OCI-LY1 (cell line): ENCODE results near the gene CLEC16A.

ENCODE experiments used
- H2AFZ ChIP-seq: fragments of 200-600 bp; sonication (generic), shearing (Covaris generic); 2 replicates; pipeline ENCODE4 v1.6.0; 2014; ENCODE audit warnings: antibody characterized with exemption, mild to moderate bottlenecking, low read length
- H3F3A ChIP-seq: fragments of 200-600 bp; sonication (generic), shearing (Covaris generic); 2 replicates; pipeline ENCODE4 v1.6.0; 2014; ENCODE audit warnings: mild to moderate bottlenecking, antibody characterized with exemption, low read length, moderate library complexity; ENCODE audit not compliant: insufficient read depth
- H3K27ac ChIP-seq: fragments of 200-600 bp; sonication (generic); 2 replicates; pipeline ENCODE4 v1.5.1; 2014; ENCODE audit warnings: low read length, mixed run types, mild to moderate bottlenecking, low read depth; ENCODE audit not compliant: poor library complexity, severe bottlenecking
- H3K27me3 ChIP-seq: fragments of 200-600 bp; sonication (generic); 2 replicates; pipeline ENCODE4 v1.6.0; 2014; ENCODE audit warnings: antibody characterized with exemption, mild to moderate bottlenecking, low read length, moderate library complexity; ENCODE audit not compliant: insufficient read depth
- H3K36me3 ChIP-seq: fragments of 200-600 bp; sonication (generic); 2 replicates; pipeline ENCODE4 v1.6.1; 2014; ENCODE audit warnings: mild to moderate bottlenecking, antibody characterized with exemption, low read length, moderate library complexity, mixed read lengths; ENCODE audit not compliant: insufficient read depth
- H3K4me1 ChIP-seq: fragments of 200-600 bp; sonication (generic); 2 replicates; pipeline ENCODE4 v1.5.1; 2014; ENCODE audit warnings: mild to moderate bottlenecking, low read length, moderate library complexity; ENCODE audit not compliant: insufficient read depth, severe bottlenecking
- H3K4me2 ChIP-seq: fragments of 200-600 bp; sonication (generic), shearing (Covaris generic); 2 replicates; pipeline ENCODE4 v1.6.1; 2014; ENCODE audit warnings: low read length
- H3K4me3 ChIP-seq: fragments of 200-600 bp; sonication (generic); 2 replicates; pipeline ENCODE4 v1.5.1; 2014; ENCODE audit warnings: low read length, low read depth, mild to moderate bottlenecking, mixed read lengths; ENCODE audit not compliant: poor library complexity, severe bottlenecking
- H3K79me2 ChIP-seq: fragments of 200-600 bp; shearing (Covaris generic); 2 replicates; pipeline ENCODE4 v1.6.1; 2016; ENCODE audit warnings: mixed run types, low read length, mixed read lengths; ENCODE audit not compliant: insufficient read depth
- H3K9ac ChIP-seq: fragments of 200-600 bp; sonication (generic), shearing (Covaris generic); 2 replicates; pipeline ENCODE4 v1.6.1; 2014; ENCODE audit warnings: mild to moderate bottlenecking, low read length, mixed read lengths
- H3K9me2 ChIP-seq: fragments of 200-600 bp; sonication (generic), shearing (Covaris generic); 2 replicates; pipeline ENCODE4 v1.6.1; 2014; ENCODE audit warnings: low read depth, mild to moderate bottlenecking, low read length, mixed read lengths
- H3K9me3 ChIP-seq: fragments of 200-600 bp; shearing (Covaris generic); 2 replicates; pipeline ENCODE4 v1.6.1; 2014; ENCODE audit warnings: low read length, mixed read lengths
- H4K20me1 ChIP-seq: fragments of 200-600 bp; sonication (generic), shearing (Covaris generic); 2 replicates; pipeline ENCODE4 v1.6.0; 2016; ENCODE audit warnings: mild to moderate bottlenecking, low read length; ENCODE audit not compliant: insufficient read depth
- CTCF ChIP-seq: fragments of 200-600 bp; sonication (generic), shearing (Covaris generic); IDR thresholded peaks from 2 replicates; pipeline ENCODE4 v1.5.1; 2017; ENCODE audit warnings: mild to moderate bottlenecking, antibody characterized with exemption, low read length, moderate library complexity, mixed read lengths
- EZH2 ChIP-seq: fragments of 200-600 bp; sonication (generic), shearing (Covaris generic); IDR thresholded peaks from 2 replicates; pipeline ENCODE4 v1.8.0; 2017; ENCODE audit warnings: borderline replicate concordance, mixed run types, mild to moderate bottlenecking, antibody characterized with exemption, low read length, moderate library complexity, mixed read lengths

CLEC16A gene

GRCh38 chr16:11067697-11068141 lies 123.4 kb downstream of the CLEC16A start:
- Histone ChIP-seq H3K9me3 (no peaks in the 10 kb centered on the region), H3K4me2 (no peak overlapping the region), H3F3A (no peaks in the 10 kb centered on the region), H3K4me1 (peaks cover 19% of the 10 kb centered on the region), H2AFZ (no peak overlapping the region), H3K9me2 (no peaks in the 10 kb centered on the region), H3K9ac (no peak overlapping the region), H3K79me2 (no peaks in the 10 kb centered on the region), H3K4me3 (no peak overlapping the region), H3K27ac (no peak overlapping the region), H3K36me3 (peaks cover 13% of the 10 kb centered on the region; the same call in 1 of the 2 replicates), H3K27me3 (no peaks in the 10 kb centered on the region), H4K20me1 (no peaks in the 10 kb centered on the region)
- TF ChIP-seq EZH2 (no peak), CTCF (no peak)

- peaks cover 11% of the 10 kb centered on the region for H3K4me1 ChIP-seq
- H3K36me3 ChIP-seq, result peaks cover 4% of the 10 kb centered on the region; the same call in 1 of the 2 replicates
- no peaks in the 10 kb centered on the region for H4K20me1 ChIP-seq
- no peak overlapping the region for H3K27ac ChIP-seq
- no peak overlapping the region for H3K9ac ChIP-seq
- H2AFZ ChIP-seq, result no peak overlapping the region
- H3K4me3 ChIP-seq, result no peak overlapping the region
- no peaks in the 10 kb centered on the region for H3F3A ChIP-seq
- H3K79me2 ChIP-seq, result no peaks in the 10 kb centered on the region
- H3K27me3 ChIP-seq, result no peaks in the 10 kb centered on the region
- H3K9me3 ChIP-seq, result no peaks in the 10 kb centered on the region
- H3K9me2 ChIP-seq, result no peaks in the 10 kb centered on the region
- TF ChIP-seq CTCF (no peak), EZH2 (no peak)
- no peak overlapping the region for H3K4me2 ChIP-seq
Measured at GRCh38 chr16:11071829-11072228, 127.5 kb downstream of the CLEC16A start.

- Histone ChIP-seq H3K4me3 (no peak overlapping the region), H3K27me3 (no peaks in the 10 kb centered on the region), H3K27ac (no peak overlapping the region), H4K20me1 (no peaks in the 10 kb centered on the region), H3K79me2 (no peaks in the 10 kb centered on the region), H3K4me2 (no peak overlapping the region), H3K9me2 (no peaks in the 10 kb centered on the region), H3F3A (no peaks in the 10 kb centered on the region), H3K9me3 (no peaks in the 10 kb centered on the region), H3K36me3 (peaks cover 5% of the 10 kb centered on the region; the same call in 1 of the 2 replicates), H2AFZ (no peak overlapping the region), H3K9ac (no peak overlapping the region), H3K4me1 (peaks cover 18% of the 10 kb centered on the region)
- TF ChIP-seq CTCF, result no peak
- TF ChIP-seq EZH2, result no peak
Measured at GRCh38 chr16:11072420-11073153, 128.2 kb downstream of the CLEC16A start.
